Esophagus squamous epithelium (tissue), 4 donors: ENCODE data around the gene GTF2H2C.
"Not testable (repeated sequence)": the region's sequence is repeated elsewhere in the genome, so short reads cannot be mapped to it uniquely, and the experiment has no call there.

Source experiments
- CTCF ChIP-seq, 6 experiments: fragments of 450-650 bp in 4 of 6; fragments of 200-600 bp in 2 of 6; sonication (generic) in 2 of 6; IDR thresholded peaks; one replicate each; pipeline ENCODE4 v1.5.1; 2016 to 2019; ENCODE audit warnings: antibody characterized with exemption in 6 of 6, mild to moderate bottlenecking in 4 of 6, moderate library complexity in 4 of 6
- POLR2A ChIP-seq, 4 donors: fragments of 450-650 bp; IDR thresholded peaks; one replicate each; pipeline ENCODE4 v1.6.1; 2017; ENCODE audit warnings: antibody characterized with exemption in 4 of 4, mild to moderate bottlenecking in 4 of 4, moderate library complexity in 3 of 4

DNA sequence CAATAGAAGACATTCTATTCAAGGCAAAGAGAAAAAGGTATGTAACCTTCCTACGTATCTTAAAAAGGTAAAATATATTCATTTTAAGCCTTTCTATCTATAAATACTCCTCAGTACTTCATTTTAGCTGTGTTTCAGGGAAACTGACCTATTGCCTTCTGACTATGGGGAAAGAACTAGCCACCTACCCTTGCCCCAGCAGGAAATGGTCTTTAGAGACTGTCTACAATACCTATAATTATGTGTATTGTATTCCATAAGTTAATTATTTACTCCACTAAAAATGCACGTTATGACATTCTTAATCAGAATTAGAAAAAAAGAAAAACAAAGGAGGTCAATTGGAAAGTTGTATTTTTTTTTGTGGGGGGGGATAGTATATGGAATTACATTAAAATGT is 6.2 kb downstream of the GTF2H2C start:
- not testable (repeated sequence) for TF ChIP-seq CTCF, POLR2A (IDR thresholded peaks at IDR 0.05)
